NK-92 (cell line): ENCODE data around the gene ARHGAP40.
"Not testable (repeated sequence)": the region's sequence is repeated elsewhere in the genome, so short reads cannot be mapped to it uniquely, and the experiment has no call there.

Experiments used
- DNase-seq: peaks from one replicate; lab custom pipeline; 2025; ENCODE audit not compliant: unreplicated experiment; lab: John Stamatoyannopoulos, UW

ARHGAP40 gene

DNA sequence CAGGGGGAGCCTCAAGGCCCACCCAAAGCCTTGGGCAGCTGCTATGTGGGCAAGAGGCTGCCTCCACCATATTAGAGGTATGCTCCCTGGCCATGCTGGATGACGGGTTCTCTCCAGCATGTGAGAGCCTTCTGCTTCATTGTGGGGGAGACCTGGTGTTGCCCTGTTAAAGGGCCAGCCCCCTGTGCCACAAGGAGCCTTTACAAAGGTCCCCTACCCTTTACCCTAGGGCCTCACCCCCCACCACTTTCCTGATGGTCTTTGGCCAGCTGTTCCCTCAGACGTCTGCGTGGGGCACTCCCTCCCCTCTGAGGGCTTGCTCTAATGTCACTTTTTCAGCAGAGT, 15.5 kb upstream of the ARHGAP40 start:
- DNase-seq: no peak

DNA sequence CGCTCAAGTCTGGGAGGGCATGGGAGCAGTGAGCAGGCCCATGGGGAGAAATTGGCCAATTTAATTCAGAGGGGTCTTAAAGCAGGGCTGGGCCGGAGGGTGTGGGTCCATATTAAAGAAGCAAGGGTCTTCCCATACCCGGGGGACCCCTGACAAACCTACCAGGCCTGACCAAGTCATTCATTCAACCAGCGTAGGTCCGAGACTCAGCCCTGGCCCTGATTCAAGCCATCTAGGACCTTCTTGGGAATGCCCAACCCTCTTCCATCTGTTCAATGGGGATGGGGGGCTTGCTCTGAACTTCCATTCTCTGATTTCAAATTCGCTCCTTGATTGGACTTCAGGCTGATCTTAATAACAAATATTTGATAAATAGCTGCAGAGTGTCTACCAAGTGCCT, 13.3 kb upstream of the ARHGAP40 start:
- no peak for DNase-seq

DNA sequence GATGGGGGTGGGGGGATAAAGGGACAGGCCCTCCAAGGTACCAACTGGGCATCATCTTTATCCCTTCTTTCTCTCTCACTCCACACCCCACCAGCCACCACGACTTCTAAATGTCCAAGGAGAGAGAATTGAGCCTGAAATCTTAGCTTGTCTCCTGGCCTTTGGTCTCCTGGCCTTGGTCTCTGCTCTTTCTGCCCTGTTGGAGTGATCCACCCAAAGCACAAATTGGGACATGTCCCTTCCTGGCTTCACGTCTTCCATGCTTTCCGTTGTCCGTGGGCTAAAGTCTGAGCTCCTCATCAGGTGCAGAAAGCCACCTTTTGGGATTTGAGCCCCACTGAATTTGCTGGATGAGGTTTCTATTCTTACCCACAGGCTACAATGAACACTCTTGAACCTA, 12.3 kb upstream of the ARHGAP40 start:
- DNase-seq: no peak

- no peak for DNase-seq
Observed at GRCh38 chr20:38589967-38590675, 11.5 kb upstream of the ARHGAP40 start.

DNA sequence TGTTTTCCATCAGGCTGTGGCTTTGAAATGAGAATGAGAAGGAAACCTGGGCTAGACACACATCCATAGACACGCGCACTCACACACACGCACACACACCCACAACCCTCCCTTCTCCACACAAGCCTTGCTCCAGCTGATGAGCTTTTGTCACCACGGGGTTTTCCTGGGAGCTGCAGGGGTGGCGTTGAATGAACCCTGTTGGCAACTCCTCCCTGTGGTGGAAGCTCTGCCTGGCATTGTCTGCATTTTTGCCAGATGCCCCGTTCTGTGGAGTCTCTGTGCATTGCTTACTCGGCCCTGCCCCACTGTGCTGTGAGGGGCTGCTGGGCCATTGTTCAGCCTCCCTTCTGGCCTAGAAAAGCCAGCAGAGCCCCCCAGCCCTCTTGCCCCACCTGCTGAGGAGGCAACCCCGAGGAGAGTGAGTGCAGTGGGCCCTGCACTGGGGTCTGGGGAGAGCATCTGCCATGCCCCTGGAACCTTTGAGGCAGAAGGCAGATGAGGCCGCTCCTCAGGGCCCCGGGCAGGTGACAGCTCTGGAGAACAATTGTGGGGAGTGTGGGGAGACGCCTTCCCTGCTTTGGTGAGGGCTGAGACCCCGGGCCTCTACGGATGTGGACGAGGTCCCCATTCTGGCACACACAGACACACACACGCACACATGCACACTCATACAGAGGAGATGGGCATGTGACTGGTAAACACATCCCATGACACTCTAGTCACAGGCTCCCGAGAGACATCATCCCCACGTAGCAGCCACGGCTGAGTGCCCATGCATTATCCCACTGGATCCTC, 10.7 kb upstream of the ARHGAP40 start:
- no peak for DNase-seq

DNA sequence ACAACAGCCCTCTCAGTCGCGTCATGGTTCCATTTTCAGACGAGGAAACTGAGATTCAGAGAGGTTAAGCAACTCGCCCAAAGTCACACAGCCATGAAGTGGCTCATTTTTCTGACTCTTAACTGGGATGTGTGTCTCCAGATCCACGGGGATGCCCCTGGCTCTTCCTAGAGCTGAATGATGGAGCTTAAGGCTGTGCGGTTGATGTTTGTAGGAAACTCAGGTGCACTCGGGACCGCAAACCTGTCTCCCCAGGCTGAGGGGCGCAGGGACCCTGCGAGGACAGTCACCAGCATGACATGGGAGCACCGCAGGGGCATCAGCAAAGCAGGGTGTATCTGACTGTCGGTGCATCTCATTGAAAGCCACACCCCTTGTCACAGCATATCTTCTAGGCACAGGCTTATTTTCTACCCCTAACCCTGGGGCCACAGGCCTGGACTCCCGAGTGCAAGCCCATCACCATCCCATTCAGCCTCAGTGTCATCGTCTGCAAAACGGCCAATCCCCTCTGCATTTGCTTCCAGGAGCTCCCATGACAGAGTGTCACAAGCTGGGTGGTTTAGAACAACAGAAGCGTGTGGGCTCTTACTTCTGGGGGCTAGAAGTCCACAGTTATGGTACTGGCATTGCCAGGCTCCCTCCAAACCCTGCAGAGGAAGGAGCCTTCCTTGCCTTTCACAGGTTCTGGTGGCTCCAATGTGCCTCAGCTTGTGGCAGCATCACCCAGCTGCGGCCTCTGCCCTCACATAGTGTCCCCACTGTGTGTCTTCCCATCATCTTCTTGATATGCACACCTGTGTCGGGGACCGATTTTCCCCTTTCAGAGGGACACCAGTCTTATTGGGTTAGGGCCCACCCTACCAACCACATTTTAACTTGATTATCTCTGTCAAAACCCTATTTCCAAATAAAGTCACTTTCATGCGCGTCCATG, 9.9 kb upstream of the ARHGAP40 start:
- DNase-seq: no peak

- DNase-seq: not testable (repeated sequence)
Observed at GRCh38 chr20:38592411-38592790, 9.2 kb upstream of the ARHGAP40 start.

GRCh38 chr20:38594281-38594680, 7.3 kb upstream of the ARHGAP40 start:
- not testable (repeated sequence) for DNase-seq

- DNase-seq: not testable (repeated sequence)
Observed at GRCh38 chr20:38595886-38596285, 5.7 kb upstream of the ARHGAP40 start.

DNA sequence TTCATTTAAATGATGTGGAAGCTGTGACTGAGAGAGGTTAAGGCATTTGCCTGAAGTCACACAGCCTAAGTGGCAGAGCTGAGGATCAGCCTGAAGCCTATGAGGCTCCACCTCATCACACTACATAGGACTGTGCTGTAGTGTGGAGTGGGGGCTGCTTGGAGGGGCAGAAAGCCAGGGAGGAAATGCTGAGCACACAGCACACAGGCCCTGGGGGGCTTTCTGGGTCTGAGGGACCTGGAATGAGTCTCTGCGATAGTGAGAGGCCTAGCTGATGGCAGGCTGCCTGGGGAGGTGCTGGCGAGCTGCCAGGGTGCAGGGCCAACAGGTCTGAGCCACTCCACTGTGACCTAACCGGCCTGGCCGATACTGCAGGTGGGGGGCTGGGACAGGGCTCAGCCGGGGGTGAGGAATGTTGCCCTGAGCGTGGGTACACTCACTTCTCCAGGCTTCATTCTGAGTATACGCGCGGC, 2.2 kb upstream of the ARHGAP40 start:
- DNase-seq: no peak

- no peak for DNase-seq
Observed at GRCh38 chr20:38600057-38600456, 1.6 kb upstream of the ARHGAP40 start.

GRCh38 chr20:38602185-38602581, 574 bp downstream of the ARHGAP40 start:
- DNase-seq: no peak

- DNase-seq: no peak
Observed at GRCh38 chr20:38603286-38603685, 1.7 kb downstream of the ARHGAP40 start.

DNA sequence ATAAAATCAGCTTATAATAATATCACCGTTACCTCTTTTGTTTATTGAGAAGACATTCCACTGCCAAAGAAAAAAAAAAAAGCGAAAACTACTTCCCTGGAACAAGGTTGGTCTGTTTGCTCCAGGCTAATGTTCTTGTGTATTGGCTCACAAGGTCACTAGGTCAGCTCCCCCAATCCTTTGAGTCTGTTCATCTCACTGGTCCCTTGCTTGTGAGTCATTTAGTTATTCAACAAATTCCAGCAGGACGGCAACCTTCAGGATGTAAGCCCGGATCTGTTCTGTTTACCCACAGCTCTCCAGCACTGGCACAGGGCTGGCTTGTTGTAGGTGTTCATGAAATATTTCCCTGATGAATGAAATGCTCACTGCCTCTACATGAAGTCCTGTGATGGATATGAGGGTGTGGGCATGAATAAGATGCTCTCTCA, 3.3 kb downstream of the ARHGAP40 start:
- DNase-seq: no peak

- DNase-seq: no peak
Observed at GRCh38 chr20:38607351-38607750, 5.7 kb downstream of the ARHGAP40 start.

DNA sequence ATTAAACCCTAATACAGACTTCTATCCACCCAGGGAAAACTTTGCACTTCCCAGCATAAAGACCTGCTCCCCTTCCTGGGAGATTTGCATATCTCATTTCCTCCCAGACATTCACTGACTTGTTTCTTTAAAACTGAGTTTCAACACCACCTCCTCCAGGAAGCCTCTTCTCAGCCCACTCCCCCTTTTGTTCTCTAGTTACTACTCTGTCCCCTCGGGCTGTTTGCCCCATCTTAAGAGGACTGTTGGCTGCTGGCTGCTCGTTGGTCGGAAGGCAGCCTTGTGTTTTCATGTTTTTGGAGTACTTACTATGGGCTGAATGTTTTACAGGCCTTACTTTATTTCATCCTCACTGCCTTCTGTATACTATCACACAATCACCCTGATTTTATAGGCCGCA, 6.6 kb downstream of the ARHGAP40 start:
- no peak for DNase-seq

DNA sequence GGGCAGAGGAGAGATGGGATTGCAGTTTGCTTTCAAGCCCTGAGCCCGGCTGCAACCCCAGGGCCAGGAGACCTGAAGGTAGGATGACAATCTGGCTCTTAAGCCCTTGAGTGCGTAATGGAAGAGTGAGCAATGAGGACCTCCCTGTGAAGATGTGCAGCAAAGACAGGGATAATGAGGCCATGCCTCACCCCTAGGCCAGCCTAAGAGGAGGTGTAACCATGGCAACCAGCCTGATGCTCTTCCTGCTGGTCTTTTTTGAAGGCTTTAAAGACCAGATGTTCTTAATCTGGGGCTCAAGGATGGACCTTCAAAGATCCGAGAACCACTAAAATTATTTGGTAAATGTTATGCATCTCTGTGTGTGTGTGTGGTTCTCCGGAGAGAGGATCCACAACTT, 8.2 kb downstream of the ARHGAP40 start:
- DNase-seq: no peak

DNA sequence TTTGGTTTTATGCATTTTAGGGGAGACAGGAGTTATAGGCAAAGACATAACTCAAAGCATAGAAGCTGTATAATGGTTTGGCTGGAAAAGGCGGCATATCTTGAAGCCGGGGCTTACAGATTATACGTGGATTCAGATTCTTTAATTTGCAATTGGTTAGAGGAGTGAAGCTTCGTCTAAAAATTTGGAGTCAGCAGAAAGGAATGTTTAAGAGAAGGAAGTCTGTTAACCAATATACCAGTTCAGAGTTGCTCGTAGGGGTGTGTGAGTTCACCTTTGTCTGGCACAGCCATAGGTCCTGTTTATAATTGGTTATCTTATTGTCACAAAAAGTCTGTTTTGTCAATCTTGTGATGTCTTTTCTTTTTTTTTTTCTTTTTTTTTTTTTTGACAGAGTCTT, 8.9 kb downstream of the ARHGAP40 start:
- DNase-seq: no peak

GRCh38 chr20:38612751-38613515, 11.3 kb downstream of the ARHGAP40 start:
- no peak for DNase-seq

GRCh38 chr20:38615283-38615682, 13.7 kb downstream of the ARHGAP40 start:
- DNase-seq: no peak

DNA sequence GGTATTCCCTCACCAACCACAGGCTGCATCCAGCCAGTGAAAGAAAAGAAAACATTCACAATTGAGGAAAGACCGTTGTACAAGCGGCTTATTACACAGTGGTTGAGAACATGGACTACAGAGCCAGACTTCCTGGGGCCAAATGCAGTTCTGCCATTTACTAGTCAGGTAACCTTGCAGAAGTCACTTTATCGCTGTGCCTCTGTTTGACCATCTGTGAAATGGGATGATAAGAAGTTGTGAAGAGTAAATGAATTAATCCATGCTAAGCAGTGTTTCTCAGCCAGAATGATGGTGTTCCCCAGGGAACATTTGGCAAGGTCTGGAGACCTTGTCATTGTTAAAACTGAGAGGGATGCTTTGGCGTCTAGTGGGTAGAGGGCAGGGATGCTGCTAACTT, 14.8 kb downstream of the ARHGAP40 start:
- DNase-seq: no peak
